Bronchial epithelial cell (primary cell): ENCODE data around the gene LDAF1. TPM values are rescaled to one million over a fixed set of nuclear protein-coding genes. Genes with fewer than 3 reads are reported as not detected.

ENCODE experiments used
- DNase-seq: peaks from one replicate; pipeline ENCODE4 v3.0.0-alpha.2; 2010; ENCODE audit warnings: low read depth
- FAIRE-seq: peaks from 2 replicates; lab custom pipeline; 2011; peaks lifted over from hg19 to GRCh38; lab: Jason Lieb, UNC
- H3K27me3 ChIP-seq: 2 replicates; pipeline ENCODE4 v1.5.1; 2011; ENCODE audit warnings: low read length; ENCODE audit not compliant: control insufficient read depth, insufficient read depth
- H3K36me3 ChIP-seq: 2 replicates; pipeline ENCODE4 v1.5.1; 2011; ENCODE audit warnings: low read length; ENCODE audit not compliant: control insufficient read depth, insufficient read depth
- H3K4me3 ChIP-seq: 2 replicates; pipeline ENCODE4 v1.5.1; 2011; ENCODE audit warnings: mild to moderate bottlenecking, low read depth, low read length, control low read depth
- total RNA-seq: library from RNA; depleted of rRNA; stranded (reverse); fragments of >200 nt; gene quantifications from 2 replicates; pipeline ENCODE4 v1.2.1, GENCODE V29; 2014
- TF ChIP-seq, protein P1 (sequence below): IDR thresholded peaks from 2 replicates; pipeline ENCODE4 v1.5.1; 2011; ENCODE audit warnings: mild to moderate bottlenecking, moderate library complexity, low read length, control low read depth, inconsistent platforms; ENCODE audit not compliant: insufficient read depth, severe bottlenecking

Gene LDAF1
- total RNA-seq, 1 donor from 2014 or later, result 90.6 TPM

DNA sequence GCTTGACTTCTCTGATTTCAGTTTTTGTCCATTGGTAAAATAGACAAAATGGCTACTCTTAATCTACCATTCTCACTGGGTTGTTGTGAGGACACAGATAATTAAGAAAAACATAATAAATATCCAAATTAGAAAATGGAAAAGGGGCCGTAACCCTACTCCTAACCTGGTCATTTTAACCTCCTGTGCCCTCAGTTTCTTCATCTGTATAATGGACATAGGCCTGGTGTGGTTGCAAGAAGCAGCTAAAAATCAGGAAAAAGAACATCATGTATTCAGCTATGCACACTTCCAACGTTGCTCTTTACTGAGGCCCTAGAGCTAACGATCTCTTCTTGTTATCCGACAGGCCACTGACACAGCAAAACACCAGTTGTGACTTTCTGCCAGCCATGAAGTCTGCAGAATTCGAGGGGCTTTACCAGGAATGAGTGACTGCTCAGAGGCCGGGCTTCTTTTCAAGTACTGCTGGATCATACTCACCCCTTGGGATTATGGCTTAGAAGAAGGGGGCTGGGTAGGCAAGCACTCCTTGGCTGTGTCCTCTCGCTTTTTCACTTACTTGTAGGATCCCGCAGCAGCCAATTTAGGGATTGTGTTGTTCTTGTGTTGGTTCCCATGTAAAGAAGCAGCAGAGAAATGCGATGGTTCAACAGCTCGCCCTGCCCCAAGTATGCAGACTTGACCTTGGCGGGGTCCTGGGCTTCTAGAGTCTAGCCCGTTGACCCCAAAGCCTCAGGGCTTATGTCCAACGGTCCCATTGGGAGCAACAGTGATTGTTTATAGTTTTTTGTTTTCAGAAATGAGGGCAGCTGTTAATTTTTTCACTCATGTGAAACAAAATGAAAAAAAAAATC is 20.9 kb downstream of the LDAF1 start:
- DNase-seq, result no peak
- Histone ChIP-seq H3K36me3 (peaks cover 22% of the 10 kb centered on the region), H3K4me3 (no peak overlapping the region), H3K27me3 (no peaks in the 10 kb centered on the region)
- FAIRE-seq, result no peak
- TF ChIP-seq, protein P1, sequence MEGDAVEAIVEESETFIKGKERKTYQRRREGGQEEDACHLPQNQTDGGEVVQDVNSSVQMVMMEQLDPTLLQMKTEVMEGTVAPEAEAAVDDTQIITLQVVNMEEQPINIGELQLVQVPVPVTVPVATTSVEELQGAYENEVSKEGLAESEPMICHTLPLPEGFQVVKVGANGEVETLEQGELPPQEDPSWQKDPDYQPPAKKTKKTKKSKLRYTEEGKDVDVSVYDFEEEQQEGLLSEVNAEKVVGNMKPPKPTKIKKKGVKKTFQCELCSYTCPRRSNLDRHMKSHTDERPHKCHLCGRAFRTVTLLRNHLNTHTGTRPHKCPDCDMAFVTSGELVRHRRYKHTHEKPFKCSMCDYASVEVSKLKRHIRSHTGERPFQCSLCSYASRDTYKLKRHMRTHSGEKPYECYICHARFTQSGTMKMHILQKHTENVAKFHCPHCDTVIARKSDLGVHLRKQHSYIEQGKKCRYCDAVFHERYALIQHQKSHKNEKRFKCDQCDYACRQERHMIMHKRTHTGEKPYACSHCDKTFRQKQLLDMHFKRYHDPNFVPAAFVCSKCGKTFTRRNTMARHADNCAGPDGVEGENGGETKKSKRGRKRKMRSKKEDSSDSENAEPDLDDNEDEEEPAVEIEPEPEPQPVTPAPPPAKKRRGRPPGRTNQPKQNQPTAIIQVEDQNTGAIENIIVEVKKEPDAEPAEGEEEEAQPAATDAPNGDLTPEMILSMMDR, result no peak

DNA sequence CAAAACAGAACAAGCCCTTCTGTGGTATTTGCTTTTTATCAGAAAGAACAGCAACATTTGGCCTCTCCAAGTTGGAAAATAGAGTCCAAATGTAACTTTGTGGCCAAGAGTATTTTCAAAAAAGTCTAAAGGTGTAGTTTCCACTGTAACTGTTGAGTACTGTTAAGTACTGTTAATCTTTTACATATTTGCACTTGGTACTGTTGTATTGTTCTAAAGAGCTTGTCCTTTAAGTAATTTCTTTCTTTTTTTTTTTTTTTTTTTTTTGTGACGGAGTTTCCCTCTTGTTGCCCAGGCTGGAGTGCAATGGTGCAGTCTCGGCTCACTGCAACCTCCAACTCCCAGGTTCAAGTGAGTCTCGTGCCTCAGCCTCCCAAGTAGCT is 21.5 kb downstream of the LDAF1 start:
- H3K36me3 ChIP-seq, result peaks cover 22% of the 10 kb centered on the region
- TF ChIP-seq, protein P1, result no peak
- H3K27me3 ChIP-seq, result no peaks in the 10 kb centered on the region
- FAIRE-seq (no peak), DNase-seq (no peak)
- H3K4me3 ChIP-seq, result no peak overlapping the region

DNA sequence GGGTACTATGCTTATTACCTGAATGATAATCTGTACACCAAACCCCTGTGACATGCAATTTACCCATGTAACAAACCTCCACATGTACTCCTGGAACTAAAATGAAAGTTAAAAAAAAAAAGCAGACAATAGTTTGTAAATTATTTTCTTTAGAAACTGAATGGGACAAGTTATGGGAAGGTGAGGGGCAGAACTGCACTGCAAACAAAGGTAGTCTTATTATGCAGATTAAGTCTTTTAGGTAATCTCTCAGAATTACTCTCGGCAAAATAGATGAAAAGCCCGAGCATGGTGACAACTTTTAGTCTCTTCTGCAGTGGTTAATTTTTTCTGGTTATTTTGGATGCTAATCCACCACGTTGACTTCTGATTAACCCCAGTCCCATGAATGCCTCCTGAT is 25.5 kb downstream of the LDAF1 start:
- DNase-seq (no peak), FAIRE-seq (no peak)
- no peaks in the 10 kb centered on the region for H3K27me3 ChIP-seq
- TF ChIP-seq, protein P1, result no peak
- H3K36me3 ChIP-seq, result peaks cover 15% of the 10 kb centered on the region
- no peak overlapping the region for H3K4me3 ChIP-seq

DNA sequence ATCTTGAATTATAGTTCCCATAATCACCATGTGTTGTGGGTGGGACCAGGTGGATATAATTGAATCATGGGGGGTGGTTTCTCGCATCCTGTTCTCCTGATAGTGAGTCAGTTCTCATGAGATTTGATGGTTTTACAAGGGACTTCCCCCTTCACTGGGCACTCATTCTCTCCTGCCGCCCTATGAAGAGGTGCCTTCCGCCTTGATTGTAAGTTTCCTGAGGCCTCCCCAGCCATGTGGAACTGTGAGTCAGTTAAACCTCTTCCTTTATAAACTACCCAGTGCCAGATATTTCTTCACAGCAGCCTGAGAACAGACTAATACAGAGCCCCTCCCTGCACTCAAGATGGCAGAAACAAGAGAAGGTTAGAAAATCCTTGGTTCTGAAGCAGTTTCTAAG is 26.4 kb downstream of the LDAF1 start:
- TF ChIP-seq, protein P1, result no peak
- FAIRE-seq (no peak), DNase-seq (peak; percentile 54)

DNA sequence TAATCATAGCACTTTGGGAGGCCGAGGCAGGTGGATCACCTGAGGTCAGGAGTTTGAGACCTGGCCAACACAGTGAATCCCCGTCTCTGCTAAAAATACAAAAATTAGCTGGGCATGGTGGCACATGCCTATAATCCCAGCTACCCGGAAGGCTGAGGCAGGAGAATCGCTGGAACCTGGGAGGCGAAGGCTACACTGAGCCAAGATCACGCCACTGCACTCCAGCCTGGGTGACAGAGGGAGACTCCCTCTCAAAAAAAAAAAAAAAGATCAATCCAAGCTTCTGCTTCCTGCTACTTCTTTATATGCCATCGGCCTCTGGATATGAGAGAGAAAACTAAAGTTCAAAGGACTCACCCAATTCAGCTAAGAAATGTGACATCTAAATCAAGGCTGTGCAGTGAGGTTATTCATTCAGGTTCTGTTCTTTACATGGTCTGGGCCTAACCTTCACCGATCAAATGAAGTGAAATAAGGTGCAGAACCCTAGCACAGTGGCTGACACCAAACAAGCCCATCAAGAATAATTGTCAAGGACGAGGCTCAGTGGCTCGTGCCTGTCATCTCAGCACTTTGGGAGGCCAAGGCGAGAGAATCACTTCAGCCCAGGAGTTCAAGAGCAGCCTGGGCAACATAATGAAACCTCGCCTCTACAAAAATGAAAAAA is 27.3 kb downstream of the LDAF1 start:
- Histone ChIP-seq H3K4me3 (no peak overlapping the region), H3K27me3 (no peaks in the 10 kb centered on the region), H3K36me3 (peaks cover 6% of the 10 kb centered on the region)
- DNase-seq, result no peak
- TF ChIP-seq, protein P1, result no peak
- no peak for FAIRE-seq

More for the DNA sequence above, 26.4 kb downstream of the LDAF1 start:
- H3K27me3 ChIP-seq, result no peaks in the 10 kb centered on the region
- peaks cover 9% of the 10 kb centered on the region for H3K36me3 ChIP-seq
- no peak overlapping the region for H3K4me3 ChIP-seq
